ENCODE data around the gene SALL4.

- TF ChIP-seq CTCF (IDR thresholded peaks at IDR 0.05), result no peak
- TF ChIP-seq POLR2A (IDR thresholded peaks at IDR 0.05), result no peak
- no peak for TF ChIP-seq POLR2AphosphoS5 (IDR thresholded peaks at IDR 0.05; ENCODE audit: insufficient read depth in 1 of 2, low read depth in 1 of 2)
These were observed 12.1 kb downstream of the SALL4 start for GRCh38 chr20:51790256-51790655.

All from vagina (tissue), 2 donors.